Neural cell (in vitro differentiated cells): ENCODE data around the gene SLC4A7. TPM values are rescaled to one million over a fixed set of nuclear protein-coding genes. Genes with fewer than 3 reads are reported as not detected.

Source experiments
- H2AFZ ChIP-seq: fragments of 200-600, 300-800 bp; sonication (generic), shearing (Covaris generic); 2 replicates; pipeline ENCODE4 v1.6.0; 2014; ENCODE audit warnings: low read depth, mild to moderate bottlenecking, antibody characterized with exemption, low read length, moderate library complexity
- H3F3A ChIP-seq: fragments of 200-600 bp; shearing (Covaris generic); 2 replicates; pipeline ENCODE4 v1.6.1; 2016; ENCODE audit warnings: mild to moderate bottlenecking, moderate library complexity, mixed read lengths, antibody characterized with exemption, low read length; ENCODE audit not compliant: insufficient read depth, poor library complexity, severe bottlenecking
- H3K27ac ChIP-seq: fragments of 200-600, 300-800 bp; sonication (generic), shearing (Covaris generic); 2 replicates; pipeline ENCODE4 v1.5.1; 2014; ENCODE audit warnings: mild to moderate bottlenecking, low read length, moderate library complexity
- H3K27me3 ChIP-seq: fragments of 300-800, 200-600 bp; sonication (generic), shearing (Covaris generic); 2 replicates; pipeline ENCODE4 v1.6.0; 2014; ENCODE audit warnings: mild to moderate bottlenecking, low read depth, low read length, moderate library complexity; ENCODE audit not compliant: insufficient read depth
- H3K36me3 ChIP-seq: fragments of 300-800, 200-600 bp; sonication (generic), shearing (Covaris generic); 2 replicates; pipeline ENCODE4 v1.5.1; 2014; ENCODE audit warnings: mild to moderate bottlenecking, antibody characterized with exemption, low read length, moderate library complexity; ENCODE audit not compliant: insufficient read depth
- H3K4me2 ChIP-seq: fragments of 300-800, 200-600 bp; sonication (generic), shearing (Covaris generic); 2 replicates; pipeline ENCODE4 v1.6.0; 2014; ENCODE audit warnings: mild to moderate bottlenecking, low read length
- H3K4me3 ChIP-seq: fragments of 300-800, 200-600 bp; sonication (generic), shearing (Covaris generic); 2 replicates; pipeline ENCODE4 v1.5.1; 2014; ENCODE audit warnings: mild to moderate bottlenecking, low read length, moderate library complexity
- H3K79me2 ChIP-seq: fragments of 200-600 bp; shearing (Covaris generic); replicated peaks from 2 replicates; pipeline ENCODE4 v1.6.0; 2014; ENCODE audit warnings: mild to moderate bottlenecking, low read length, moderate library complexity; ENCODE audit not compliant: insufficient read depth
- H3K9ac ChIP-seq: fragments of 300-800, 200-600 bp; sonication (generic), shearing (Covaris generic); 2 replicates; pipeline ENCODE4 v1.6.1; 2016; ENCODE audit warnings: mild to moderate bottlenecking, low read length, mixed read lengths
- H3K9me2 ChIP-seq: fragments of 200-600 bp; shearing (Covaris generic); 2 replicates; pipeline ENCODE4 v1.6.1; 2016; ENCODE audit warnings: mild to moderate bottlenecking, low read length, mixed read lengths; ENCODE audit not compliant: insufficient read depth
- H3K9me3 ChIP-seq: fragments of 200-600, 300-800 bp; sonication (generic), shearing (Covaris generic); 2 replicates; pipeline ENCODE4 v1.6.1; 2016; ENCODE audit warnings: mild to moderate bottlenecking, mixed run types, low read length, moderate library complexity, mixed read lengths
- H4K20me1 ChIP-seq: fragments of 200-600 bp; shearing (Covaris generic); 2 replicates; pipeline ENCODE4 v1.6.1; 2016; ENCODE audit warnings: mild to moderate bottlenecking, mixed run types; ENCODE audit not compliant: insufficient read depth
- CTCF ChIP-seq: fragments of 450-650 bp; IDR thresholded peaks from 2 replicates; pipeline ENCODE4 v1.5.1; 2014; ENCODE audit warnings: antibody characterized with exemption, mild to moderate bottlenecking, moderate library complexity; ENCODE audit not compliant: poor library complexity, severe bottlenecking
- EP300 ChIP-seq: fragments of 450-650 bp; conservative IDR thresholded peaks from 2 replicates; pipeline ENCODE4 v1.6.1; 2014; ENCODE audit warnings: antibody characterized with exemption, mild to moderate bottlenecking, moderate library complexity; ENCODE audit not compliant: poor library complexity, severe bottlenecking
- EZH2 ChIP-seq: fragments of 200-600, 300-800 bp; shearing (Covaris generic), sonication (generic); IDR thresholded peaks from 2 replicates; pipeline ENCODE4 v1.6.1; 2014; ENCODE audit warnings: antibody characterized with exemption, low read length, borderline replicate concordance, mild to moderate bottlenecking; ENCODE audit not compliant: insufficient read depth, poor library complexity, severe bottlenecking
- MXI1 ChIP-seq: fragments of 450-650 bp; conservative IDR thresholded peaks from 2 replicates; pipeline ENCODE4 v1.6.1; 2014; ENCODE audit warnings: antibody characterized with exemption, mild to moderate bottlenecking; ENCODE audit not compliant: poor library complexity, severe bottlenecking
- POLR2AphosphoS5 ChIP-seq: IDR thresholded peaks from 2 replicates; pipeline ENCODE4 v1.6.1; 2012
- RAD21 ChIP-seq: fragments of 450-650 bp; conservative IDR thresholded peaks from 2 replicates; pipeline ENCODE4 v1.6.1; 2014; ENCODE audit warnings: antibody characterized with exemption, mild to moderate bottlenecking, moderate library complexity
- SMC3 ChIP-seq: fragments of 450-650 bp; conservative IDR thresholded peaks from 2 replicates; pipeline ENCODE4 v1.6.1; 2014; ENCODE audit warnings: antibody characterized with exemption, mild to moderate bottlenecking, moderate library complexity; ENCODE audit not compliant: poor library complexity
- TAF1 ChIP-seq: IDR thresholded peaks from 2 replicates; pipeline ENCODE4 v1.6.1; 2012; ENCODE audit warnings: low read depth
- polyA plus RNA-seq: library from polyadenylated mRNA; depleted of rRNA; stranded (reverse); fragments of >200 nt; gene quantifications from 2 replicates; pipeline ENCODE4 v1.2.3, GENCODE V29; 2014
- TF ChIP-seq, protein P1 (sequence below): IDR thresholded peaks from 2 replicates; pipeline ENCODE4 v1.6.1; 2012; ENCODE audit warnings: borderline replicate concordance

Gene SLC4A7
- polyA plus RNA-seq, 1 donor from 2014 or later: 96.9 TPM

DNA sequence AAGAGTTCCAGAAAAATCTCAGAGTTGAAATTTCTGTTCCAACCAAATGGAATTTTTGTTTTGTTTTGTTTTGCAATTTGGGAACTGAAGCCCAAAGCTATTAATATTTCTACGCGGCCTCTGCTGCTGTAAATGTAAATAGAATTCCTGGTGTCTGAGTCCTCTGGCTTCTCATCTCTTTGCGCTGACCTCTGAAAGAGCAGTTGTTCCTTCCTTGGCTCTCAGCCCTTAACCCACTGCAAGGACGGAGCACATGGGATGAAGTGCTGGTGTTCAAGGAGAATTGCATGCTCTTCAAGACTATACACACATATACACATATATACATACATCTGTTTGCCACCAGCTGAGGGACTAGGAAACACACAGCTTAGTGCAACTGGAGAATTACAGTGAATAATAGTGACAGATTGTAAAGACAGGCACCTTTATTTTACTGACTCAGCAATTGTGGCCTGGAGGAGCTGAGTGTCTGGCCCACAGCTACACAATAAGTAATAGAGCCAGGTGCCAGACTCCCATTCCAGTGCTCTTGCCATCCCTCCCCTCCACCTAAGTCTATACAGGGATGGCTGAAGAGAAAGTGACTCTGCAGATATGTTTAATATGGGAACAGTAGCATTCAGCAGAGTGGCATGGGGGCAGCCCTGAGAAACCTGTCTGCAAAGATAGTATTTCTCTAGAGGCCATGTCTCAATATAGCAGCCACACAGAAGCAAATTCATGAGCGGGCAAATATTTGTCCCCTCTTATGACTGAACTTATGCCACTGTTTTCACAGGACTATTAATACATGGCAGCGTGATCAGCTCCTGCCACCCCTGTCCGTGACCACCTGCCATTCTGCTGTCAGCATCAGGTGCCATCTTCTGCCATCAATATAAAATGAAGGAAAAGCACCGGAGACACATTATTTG lies 157.3 kb downstream of the SLC4A7 start:
- no peaks in the 10 kb centered on the region for H4K20me1 ChIP-seq
- H3K4me3 ChIP-seq: no peak overlapping the region
- no peaks in the 10 kb centered on the region for H3K9me3 ChIP-seq
- H3K27ac ChIP-seq: no peak overlapping the region
- no peaks in the 10 kb centered on the region for H3K9me2 ChIP-seq
- no peaks in the 10 kb centered on the region for H3K79me2 ChIP-seq
- no peaks in the 10 kb centered on the region for H3K27me3 ChIP-seq
- H3F3A ChIP-seq: no peaks in the 10 kb centered on the region
- H3K9ac ChIP-seq: no peak overlapping the region
- H2AFZ ChIP-seq: no peak overlapping the region
- TF ChIP-seq EZH2 (no peak), POLR2AphosphoS5 (no peak), MXI1 (no peak), RAD21 (no peak), CTCF (no peak), TAF1 (no peak), SMC3 (no peak), EP300 (no peak)
- TF ChIP-seq, protein P1, sequence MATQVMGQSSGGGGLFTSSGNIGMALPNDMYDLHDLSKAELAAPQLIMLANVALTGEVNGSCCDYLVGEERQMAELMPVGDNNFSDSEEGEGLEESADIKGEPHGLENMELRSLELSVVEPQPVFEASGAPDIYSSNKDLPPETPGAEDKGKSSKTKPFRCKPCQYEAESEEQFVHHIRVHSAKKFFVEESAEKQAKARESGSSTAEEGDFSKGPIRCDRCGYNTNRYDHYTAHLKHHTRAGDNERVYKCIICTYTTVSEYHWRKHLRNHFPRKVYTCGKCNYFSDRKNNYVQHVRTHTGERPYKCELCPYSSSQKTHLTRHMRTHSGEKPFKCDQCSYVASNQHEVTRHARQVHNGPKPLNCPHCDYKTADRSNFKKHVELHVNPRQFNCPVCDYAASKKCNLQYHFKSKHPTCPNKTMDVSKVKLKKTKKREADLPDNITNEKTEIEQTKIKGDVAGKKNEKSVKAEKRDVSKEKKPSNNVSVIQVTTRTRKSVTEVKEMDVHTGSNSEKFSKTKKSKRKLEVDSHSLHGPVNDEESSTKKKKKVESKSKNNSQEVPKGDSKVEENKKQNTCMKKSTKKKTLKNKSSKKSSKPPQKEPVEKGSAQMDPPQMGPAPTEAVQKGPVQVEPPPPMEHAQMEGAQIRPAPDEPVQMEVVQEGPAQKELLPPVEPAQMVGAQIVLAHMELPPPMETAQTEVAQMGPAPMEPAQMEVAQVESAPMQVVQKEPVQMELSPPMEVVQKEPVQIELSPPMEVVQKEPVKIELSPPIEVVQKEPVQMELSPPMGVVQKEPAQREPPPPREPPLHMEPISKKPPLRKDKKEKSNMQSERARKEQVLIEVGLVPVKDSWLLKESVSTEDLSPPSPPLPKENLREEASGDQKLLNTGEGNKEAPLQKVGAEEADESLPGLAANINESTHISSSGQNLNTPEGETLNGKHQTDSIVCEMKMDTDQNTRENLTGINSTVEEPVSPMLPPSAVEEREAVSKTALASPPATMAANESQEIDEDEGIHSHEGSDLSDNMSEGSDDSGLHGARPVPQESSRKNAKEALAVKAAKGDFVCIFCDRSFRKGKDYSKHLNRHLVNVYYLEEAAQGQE: no peak
- no peaks in the 10 kb centered on the region for H3K36me3 ChIP-seq
- H3K4me2 ChIP-seq: no peak overlapping the region

GRCh38 chr3:27326202-27326601 lies 158.0 kb downstream of the SLC4A7 start:
- no peaks in the 10 kb centered on the region for H3K9me2 ChIP-seq
- H3F3A ChIP-seq: no peaks in the 10 kb centered on the region
- no peak overlapping the region for H3K27ac ChIP-seq
- H3K36me3 ChIP-seq: no peaks in the 10 kb centered on the region
- no peak overlapping the region for H3K4me3 ChIP-seq
- no peak overlapping the region for H3K9ac ChIP-seq
- no peaks in the 10 kb centered on the region for H3K9me3 ChIP-seq
- H3K4me2 ChIP-seq: no peak overlapping the region
- no peak overlapping the region for H2AFZ ChIP-seq
- no peaks in the 10 kb centered on the region for H4K20me1 ChIP-seq
- H3K79me2 ChIP-seq: no peaks in the 10 kb centered on the region
- TF ChIP-seq, protein P1: no peak
- TF ChIP-seq MXI1: no peak
- TF ChIP-seq EP300: no peak
- no peak for TF ChIP-seq CTCF
- TF ChIP-seq RAD21: no peak
- no peak for TF ChIP-seq POLR2AphosphoS5
- TF ChIP-seq TAF1: no peak
- TF ChIP-seq SMC3: no peak
- no peak for TF ChIP-seq EZH2
- H3K27me3 ChIP-seq: no peaks in the 10 kb centered on the region
